CMK (cell line): Measurements from ENCODE around the gene VEGFA.

Experiments used
- DNase-seq: peaks from one replicate; pipeline ENCODE4 v3.0.0-alpha.2; 2010; ENCODE audit warnings: low read depth

Gene VEGFA

GRCh38 chr6:43785220-43785752, 15.3 kb downstream of the VEGFA start:
- DNase-seq = no peak

- no peak for DNase-seq
These were observed 15.9 kb downstream of the VEGFA start for GRCh38 chr6:43785904-43786303.

- DNase-seq = no peak
These were observed 16.8 kb downstream of the VEGFA start for GRCh38 chr6:43786664-43787329.

GRCh38 chr6:43788301-43788700, 18.3 kb downstream of the VEGFA start:
- DNase-seq = no peak

GRCh38 chr6:43789447-43789846, 19.4 kb downstream of the VEGFA start:
- no peak for DNase-seq

GRCh38 chr6:43790031-43790430, 20.0 kb downstream of the VEGFA start:
- no peak for DNase-seq

GRCh38 chr6:43791745-43792422, 21.9 kb downstream of the VEGFA start:
- DNase-seq = no peak

- no peak for DNase-seq
These were observed 23.3 kb downstream of the VEGFA start for GRCh38 chr6:43793154-43793874.

- no peak for DNase-seq
These were observed 23.8 kb downstream of the VEGFA start for GRCh38 chr6:43793875-43794242.

- no peak for DNase-seq
These were observed 25.4 kb downstream of the VEGFA start for GRCh38 chr6:43795421-43795820.

- DNase-seq = no peak
These were observed 26.2 kb downstream of the VEGFA start for GRCh38 chr6:43796168-43796567.

GRCh38 chr6:43796903-43797890, 27.2 kb downstream of the VEGFA start:
- no peak for DNase-seq

GRCh38 chr6:43797919-43798318, 27.9 kb downstream of the VEGFA start:
- no peak for DNase-seq

- no peak for DNase-seq
These were observed 28.9 kb downstream of the VEGFA start for GRCh38 chr6:43798688-43799444.

- DNase-seq = no peak
These were observed 29.7 kb downstream of the VEGFA start for GRCh38 chr6:43799551-43800297.

GRCh38 chr6:43800298-43800623, 30.2 kb downstream of the VEGFA start:
- no peak for DNase-seq

- DNase-seq = no peak
These were observed 30.9 kb downstream of the VEGFA start for GRCh38 chr6:43800746-43801494.

- DNase-seq = no peak
These were observed 31.6 kb downstream of the VEGFA start for GRCh38 chr6:43801495-43802181.
